H1 (cell line): ENCODE measurements around the gene GIT1. TPM values are rescaled to one million over a fixed set of nuclear protein-coding genes. Genes with fewer than 3 reads are reported as not detected.
A peak's percentile ranks its signal among the peaks of the same experiment; 100 is the strongest.

Experiments used
- CTCF ChIA-PET: fragments of 300-600 bp; sonication (Branson Sonifier 250); formaldehyde crosslinking; loops from one replicate; lab custom pipeline; 2021; ENCODE audit not compliant: partially characterized antibody; lab: Charles Lee
- POLR2A ChIA-PET: fragments of 300-600 bp; sonication (Branson Sonifier 250); formaldehyde crosslinking; loops from one replicate; lab custom pipeline; 2021; ENCODE audit warnings: inconsistent platforms; ENCODE audit not compliant: partially characterized antibody; lab: Charles Lee
- DNase-seq, 2 experiments: peaks; one replicate each; pipeline versions ENCODE4 v3.0.0 to v3.0.0-alpha.2; 2010 to 2022; ENCODE audit warnings: low spot score in 2 of 2, low read depth in 1 of 2, mixed read lengths in 1 of 2
- FAIRE-seq: peaks from 2 replicates; lab custom pipeline; 2011; peaks lifted over from hg19 to GRCh38; lab: Jason Lieb, UNC
- H2AFZ ChIP-seq: 2 replicates; pipeline ENCODE4 v1.8.1; 2012; ENCODE audit warnings: low read length, inconsistent platforms
- H2AK5ac ChIP-seq: 2 replicates; pipeline ENCODE4 v1.6.1; 2013; ENCODE audit warnings: low read depth, low read length
- H2BK120ac ChIP-seq: replicated peaks from 2 replicates; pipeline ENCODE3; 2013; ENCODE audit warnings: low read depth, low read length, inconsistent platforms
- H2BK12ac ChIP-seq: 2 replicates; pipeline ENCODE4 v1.6.1; 2013; ENCODE audit warnings: low read depth, low read length
- H2BK15ac ChIP-seq: 2 replicates; pipeline ENCODE4 v1.6.1; 2013; ENCODE audit warnings: low read length
- H2BK20ac ChIP-seq: 2 replicates; pipeline ENCODE4 v1.6.1; 2013; ENCODE audit warnings: low read length
- H2BK5ac ChIP-seq: 2 replicates; pipeline ENCODE4 v1.6.1; 2013; ENCODE audit warnings: low read depth, low read length
- H3K14ac ChIP-seq: 2 replicates; pipeline ENCODE4 v1.6.1; 2013; ENCODE audit warnings: inconsistent platforms; ENCODE audit not compliant: insufficient read length
- H3K18ac ChIP-seq: 2 replicates; pipeline ENCODE4 v1.6.1; 2013; ENCODE audit warnings: low read length; ENCODE audit errors: extremely low read depth
- H3K23ac ChIP-seq: 2 replicates; pipeline ENCODE4 v1.6.1; 2013; ENCODE audit warnings: inconsistent platforms; ENCODE audit not compliant: insufficient read length
- H3K23me2 ChIP-seq: 2 replicates; pipeline ENCODE4 v1.6.1; 2013; ENCODE audit warnings: low read depth, low read length
- H3K27ac ChIP-seq: 2 replicates; pipeline ENCODE4 v1.6.1; 2011; ENCODE audit warnings: low read depth, low read length, inconsistent platforms
- H3K27me3 ChIP-seq, 4 experiments: replicated peaks in 1 of 4; 1 replicate in 1 of 4; 2 replicates in 3 of 4; pipeline versions ENCODE4 v1.6.1 to v1.8.1; 2011 to 2013; ENCODE audit warnings: low read length in 3 of 4, mild to moderate bottlenecking in 3 of 4, inconsistent platforms in 2 of 4, mixed read lengths in 2 of 4, moderate library complexity in 1 of 4; ENCODE audit not compliant: control insufficient read depth in 3 of 4, insufficient read depth in 3 of 4; ENCODE audit errors: extremely low read depth in 1 of 4
- H3K36me3 ChIP-seq, 4 experiments: 2 replicates each; pipeline versions ENCODE4 v1.6.1 to v1.8.1; 2011 to 2013; ENCODE audit warnings: mild to moderate bottlenecking in 4 of 4, low read length in 3 of 4, moderate library complexity in 2 of 4, control low read depth in 1 of 4, inconsistent platforms in 1 of 4; ENCODE audit not compliant: insufficient read depth in 4 of 4, control insufficient read depth in 2 of 4
- H3K4ac ChIP-seq: replicated peaks from 2 replicates; pipeline ENCODE3; 2013; ENCODE audit warnings: low read length, low read depth, mixed read lengths, inconsistent platforms; ENCODE audit not compliant: insufficient read length
- H3K4me1 ChIP-seq, 4 experiments: replicated peaks in 1 of 4; 1 replicate in 1 of 4; 2 replicates in 3 of 4; pipeline versions ENCODE4 v1.6.1 to v1.8.1; 2011 to 2013; ENCODE audit warnings: low read length in 3 of 4, inconsistent platforms in 2 of 4, mixed read lengths in 1 of 4; ENCODE audit not compliant: insufficient read depth in 4 of 4, control insufficient read depth in 3 of 4
- H3K4me2 ChIP-seq, 2 experiments: 2 replicates each; pipeline versions ENCODE4 v1.6.1 to v1.8.1; 2011 to 2013; ENCODE audit warnings: low read depth in 2 of 2, low read length in 2 of 2, control low read depth in 1 of 2, inconsistent platforms in 1 of 2, mild to moderate bottlenecking in 1 of 2; ENCODE audit not compliant: insufficient read depth in 1 of 2
- H3K4me3 ChIP-seq, 4 experiments: fragments of 200-600, 300-600 bp in 1 of 4; sonication (generic), shearing (Covaris generic), sonication (Bioruptor Twin) in 1 of 4; 2 replicates each; pipeline versions ENCODE4 v1.5.1 to v1.8.1; 2011 to 2016; ENCODE audit warnings: low read length in 4 of 4, low read depth in 3 of 4, control low read depth in 2 of 4, inconsistent platforms in 2 of 4, mild to moderate bottlenecking in 2 of 4, mixed read lengths in 1 of 4, moderate library complexity in 1 of 4; ENCODE audit not compliant: insufficient read depth in 2 of 4; ENCODE audit errors: extremely low read depth in 1 of 4
- H3K56ac ChIP-seq: replicated peaks from 2 replicates; pipeline ENCODE3; 2013; ENCODE audit warnings: low read depth, mild to moderate bottlenecking, mixed read lengths, low read length, inconsistent platforms; ENCODE audit not compliant: insufficient read length
- H3K79me1 ChIP-seq: 2 replicates; pipeline ENCODE4 v1.6.1; 2013; ENCODE audit warnings: low read depth, low read length, control low read depth
- H3K79me2 ChIP-seq, 2 experiments: 2 replicates each; pipeline versions ENCODE4 v1.6.1 to v1.8.1; 2012 to 2013; ENCODE audit warnings: low read length in 2 of 2, mild to moderate bottlenecking in 2 of 2, inconsistent platforms in 1 of 2; ENCODE audit not compliant: insufficient read depth in 2 of 2, control insufficient read depth in 1 of 2
- H3K9ac ChIP-seq, 4 experiments: replicated peaks in 1 of 4; 1 replicate in 1 of 4; 2 replicates in 3 of 4; pipeline versions ENCODE4 v1.6.1 to v1.8.1; 2011 to 2013; ENCODE audit warnings: low read depth in 3 of 4, low read length in 3 of 4, control low read depth in 2 of 4, mild to moderate bottlenecking in 2 of 4, moderate library complexity in 2 of 4, inconsistent platforms in 1 of 4; ENCODE audit errors: extremely low read depth in 1 of 4
- H3K9me3 ChIP-seq, 2 experiments: 2 replicates each; pipeline versions ENCODE4 v1.6.1 to v1.8.1; 2012 to 2013; ENCODE audit warnings: mild to moderate bottlenecking in 2 of 2, moderate library complexity in 2 of 2, control low read depth in 1 of 2, inconsistent platforms in 1 of 2, low read depth in 1 of 2, low read length in 1 of 2, mixed read lengths in 1 of 2; ENCODE audit not compliant: insufficient read depth in 2 of 2
- H4K20me1 ChIP-seq, 2 experiments: replicated peaks in 1 of 2; 2 replicates each; pipeline versions ENCODE3 to v1.8.1; 2011 to 2013; ENCODE audit warnings: inconsistent platforms in 2 of 2, low read length in 2 of 2, mild to moderate bottlenecking in 1 of 2; ENCODE audit not compliant: insufficient read depth in 2 of 2, control insufficient read depth in 1 of 2
- H4K5ac ChIP-seq: 2 replicates; pipeline ENCODE4 v1.6.1; 2013; ENCODE audit warnings: low read length, low read depth, mixed read lengths, inconsistent platforms; ENCODE audit not compliant: insufficient read length
- H4K8ac ChIP-seq: 2 replicates; pipeline ENCODE4 v1.8.0; 2013; ENCODE audit warnings: mild to moderate bottlenecking, moderate library complexity, low read length, inconsistent platforms; ENCODE audit not compliant: insufficient read depth; ENCODE audit errors: extremely low read depth
- H4K91ac ChIP-seq: replicated peaks from 2 replicates; pipeline ENCODE3; 2013; ENCODE audit warnings: low read length, mixed read lengths, inconsistent platforms; ENCODE audit not compliant: insufficient read length
- CTBP2 ChIP-seq: IDR thresholded peaks from 2 replicates; pipeline ENCODE4 v1.7.0; 2011; ENCODE audit warnings: borderline replicate concordance, mild to moderate bottlenecking, moderate library complexity, mixed read lengths, low read length; ENCODE audit not compliant: insufficient read depth, insufficient read length
- EGR1 ChIP-seq: IDR thresholded peaks from 2 replicates; pipeline ENCODE4 v1.6.1; 2011; ENCODE audit warnings: low read depth, low read length, borderline replicate concordance
- FOSL1 ChIP-seq: IDR thresholded peaks from 2 replicates; pipeline ENCODE4 v1.6.1; 2011; ENCODE audit warnings: mild to moderate bottlenecking, low read depth, low read length, moderate library complexity; ENCODE audit not compliant: insufficient read depth
- KDM4A ChIP-seq: IDR thresholded peaks from one replicate; pipeline ENCODE4 v1.7.1; 2012; ENCODE audit warnings: low read depth, mild to moderate bottlenecking, moderate library complexity, low read length, inconsistent platforms; ENCODE audit not compliant: severe bottlenecking
- ZNF274 ChIP-seq: IDR thresholded peaks from 2 replicates; pipeline ENCODE4 v1.7.0; 2012; ENCODE audit warnings: low read length, borderline replicate concordance; ENCODE audit errors: extremely low read depth
- WGBS, 2 experiments: shearing (Covaris generic) in 1 of 2; methylation state at CpG; one replicate each; pipeline versions ENCODE4 v1.1.6 to v1.1.7; 2013 to 2015; ENCODE audit warnings: low lambda C conversion rate in 2 of 2, mixed read lengths in 2 of 2, inconsistent platforms in 1 of 2, low coverage in 1 of 2, missing lambda C conversion rate in 1 of 2; ENCODE audit not compliant: insufficient replicate concordance in 2 of 2, insufficient coverage in 1 of 2, insufficient read length in 1 of 2; ENCODE audit errors: extremely low coverage in 1 of 2, missing lambda C conversion rate in 1 of 2; 5-methylcytosine and 5-hydroxymethylcytosine counted together
- polyA plus RNA-seq, 7 experiments: library from polyadenylated mRNA; depleted of rRNA in 3 of 7; stranded (reverse) in 5 of 7; unstranded in 2 of 7; fragments of >200 nt in 5 of 7; fragments of 200-250 nt in 2 of 7; gene quantifications; 1 replicate in 5 of 7; 2 replicates in 1 of 7; 4 replicates in 1 of 7; pipeline versions ENCODE4 v1.2.1 to v1.2.3, GENCODE V29; 2011 to 2013; ENCODE audit warnings: missing spikeins in 2 of 7, mixed read lengths in 2 of 7
- total RNA-seq: library from RNA; stranded (reverse); fragmentation: NEBNext Ultra II Directional; extraction: Animal tissue kit (Norgen Biotek cat#: 25700); gene quantifications from 2 replicates; pipeline ENCODE4 v1.2.1, GENCODE V29; 2021

Gene GIT1
- total and polyA plus RNA-seq, 2 of the 8 experiments (the other 6 are each of a cell fraction or from before 2014, with no cell fraction given), result 62.4 to 63.0 TPM

DNA sequence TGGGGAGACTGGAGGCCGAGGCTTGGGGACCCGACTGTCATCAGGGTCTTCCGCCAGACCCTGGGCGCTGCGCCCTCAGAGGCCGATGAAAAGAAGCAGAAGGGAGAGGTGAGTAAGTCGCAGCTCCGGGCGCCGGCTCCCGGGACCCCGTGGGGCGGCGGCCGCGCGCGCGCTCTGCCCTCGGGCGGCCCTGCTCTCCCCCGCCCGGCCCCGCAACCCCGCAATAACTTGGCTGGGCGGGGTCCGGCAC is 22.2 kb downstream of the GIT1 start:
- H3K18ac ChIP-seq, result no peak overlapping the region
- no peak overlapping the region for H2BK20ac ChIP-seq
- no peaks in the 10 kb centered on the region for H3K79me2 ChIP-seq
- no peaks in the 10 kb centered on the region for H3K9me3 ChIP-seq
- no peak overlapping the region for H4K5ac ChIP-seq
- H3K56ac ChIP-seq, result no peak overlapping the region
- H3K4ac ChIP-seq, result no peak overlapping the region
- no peak for TF ChIP-seq ZNF274
- no peak for TF ChIP-seq CTBP2
- no peak for TF ChIP-seq EGR1
- TF ChIP-seq FOSL1, result no peak
- peak; percentile 47 for TF ChIP-seq KDM4A
- no peaks in the 10 kb centered on the region for H3K36me3 ChIP-seq
- no peak overlapping the region for H4K91ac ChIP-seq
- ChIA-PET POLR2A (interaction anchor here (1.0 to 2.0 kb wide), 4 partner anchors 8 to 46 kb away, joined by 3 to 7 read pairs (median 4); no protein-coding TSS in a partner anchor), CTCF (interaction anchor here (0.9 to 10.3 kb wide), 3 partner anchors 16 to 145 kb away, joined by 3 to 99 read pairs (median 85); partner anchors contain the start of gene CORO6)
- H3K14ac ChIP-seq, result no peak overlapping the region
- peak overlapping the region; percentile 55 to 76 (median 71) for H3K4me3 ChIP-seq
- peaks cover 27% of the 10 kb centered on the region for H3K23me2 ChIP-seq
- H3K4me1 ChIP-seq, result peaks cover 6 to 15% (median 11%) of the 10 kb centered on the region in 4 experiments; a peak in 6 of 7 replicates
- peaks cover 1 to 2% of the 10 kb centered on the region in 2 experiments for H4K20me1 ChIP-seq
- peaks cover 11 to 45% (median 33%) of the 10 kb centered on the region in 4 experiments for H3K27me3 ChIP-seq
- peak overlapping the region; percentile 52; the same call in 1 of the 2 replicates for H4K8ac ChIP-seq
- H2BK15ac ChIP-seq, result no peak overlapping the region
- H2AFZ ChIP-seq, result no peak overlapping the region
- H3K23ac ChIP-seq, result no peak overlapping the region
- FAIRE-seq, result no peak
- 3% methylated on average over 10 of the region's 27 CpGs; no CpG with 5 or more reads in 1 of the 2 experiments for WGBS, 2 experiments
- DNase-seq, result no peak
- no peaks in the 10 kb centered on the region for H3K79me1 ChIP-seq
- no peak overlapping the region for H2AK5ac ChIP-seq
- no peak overlapping the region for H2BK5ac ChIP-seq
- no peak overlapping the region for H2BK120ac ChIP-seq
- H3K27ac ChIP-seq, result no peak overlapping the region
- H3K4me2 ChIP-seq, result peak overlapping the region; percentile 84 to 93
- H3K9ac ChIP-seq, result no peak overlapping the region
- no peak overlapping the region for H2BK12ac ChIP-seq
